A673 (cell line): ENCODE results near the gene SP8.

Experiments used
- EZH2 ChIP-seq: fragments of 200-600 bp; sonication (generic); IDR thresholded peaks from 2 replicates; pipeline ENCODE4 v1.6.1; 2017; ENCODE audit warnings: borderline replicate concordance, low read depth, mild to moderate bottlenecking, mixed read lengths, antibody characterized with exemption, low read length; ENCODE audit not compliant: poor library complexity, severe bottlenecking
- TF ChIP-seq, protein P1 (sequence below): fragments of 300-800, 200-600 bp; sonication (generic); conservative IDR thresholded peaks from 2 replicates; pipeline ENCODE4 v1.5.1; 2017; ENCODE audit warnings: low read depth, mild to moderate bottlenecking, antibody characterized with exemption, low read length, moderate library complexity, mixed read lengths

DNA sequence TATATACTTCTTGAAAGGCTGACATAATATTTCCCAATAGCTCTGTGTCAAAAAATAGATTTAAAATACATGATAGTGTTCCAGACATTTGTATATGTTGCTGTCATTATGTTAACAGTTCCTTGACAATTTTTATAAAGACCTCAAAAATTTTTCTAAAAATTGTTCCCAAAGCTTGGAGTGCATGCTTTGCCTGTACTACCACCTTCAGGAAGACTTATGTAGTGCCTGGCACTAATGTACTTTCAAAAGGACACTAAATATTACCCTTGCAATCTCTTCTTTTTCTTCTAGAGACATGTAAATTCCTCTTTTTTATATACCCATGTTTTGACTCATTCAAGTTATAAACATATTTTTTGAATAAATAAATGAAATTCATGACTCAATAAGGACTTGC is 48.0 kb upstream of the SP8 start:
- TF ChIP-seq, protein P1, sequence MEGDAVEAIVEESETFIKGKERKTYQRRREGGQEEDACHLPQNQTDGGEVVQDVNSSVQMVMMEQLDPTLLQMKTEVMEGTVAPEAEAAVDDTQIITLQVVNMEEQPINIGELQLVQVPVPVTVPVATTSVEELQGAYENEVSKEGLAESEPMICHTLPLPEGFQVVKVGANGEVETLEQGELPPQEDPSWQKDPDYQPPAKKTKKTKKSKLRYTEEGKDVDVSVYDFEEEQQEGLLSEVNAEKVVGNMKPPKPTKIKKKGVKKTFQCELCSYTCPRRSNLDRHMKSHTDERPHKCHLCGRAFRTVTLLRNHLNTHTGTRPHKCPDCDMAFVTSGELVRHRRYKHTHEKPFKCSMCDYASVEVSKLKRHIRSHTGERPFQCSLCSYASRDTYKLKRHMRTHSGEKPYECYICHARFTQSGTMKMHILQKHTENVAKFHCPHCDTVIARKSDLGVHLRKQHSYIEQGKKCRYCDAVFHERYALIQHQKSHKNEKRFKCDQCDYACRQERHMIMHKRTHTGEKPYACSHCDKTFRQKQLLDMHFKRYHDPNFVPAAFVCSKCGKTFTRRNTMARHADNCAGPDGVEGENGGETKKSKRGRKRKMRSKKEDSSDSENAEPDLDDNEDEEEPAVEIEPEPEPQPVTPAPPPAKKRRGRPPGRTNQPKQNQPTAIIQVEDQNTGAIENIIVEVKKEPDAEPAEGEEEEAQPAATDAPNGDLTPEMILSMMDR: no peak; the same call in 1 of the 2 replicates
- no peak for TF ChIP-seq EZH2
